Natural killer cell (primary cell): ENCODE measurements around the gene SH3TC1. TPM values are rescaled to one million over a fixed set of nuclear protein-coding genes. Genes with fewer than 3 reads are reported as not detected.

Experiments
- ATAC-seq, 3 donors: fragments of 150-1000 bp in 2 of 3; fragments of 200-7000 bp in 1 of 3; cut with Tn5 transposase; 1 replicate in 1 of 3; 2 replicates in 2 of 3; pipeline ENCODE4 v1.10.0; 2021; ENCODE audit warnings: mild to moderate bottlenecking in 2 of 3, moderate library complexity in 2 of 3
- DNase-seq, 2 donors: peaks; one replicate each; pipeline versions ENCODE4 v3.0.0 to v3.0.0-alpha.2; 2013 to 2021; ENCODE audit warnings: mixed read lengths in 1 of 2
- H3K27ac ChIP-seq: one replicate; pipeline ENCODE4 v1.5.1; 2013; ENCODE audit warnings: mild to moderate bottlenecking, low read length
- H3K27me3 ChIP-seq: one replicate; pipeline ENCODE4 v1.6.1; 2013; ENCODE audit warnings: low read length; ENCODE audit not compliant: control insufficient read depth, insufficient read depth
- H3K36me3 ChIP-seq: one replicate; pipeline ENCODE4 v1.6.1; 2013; ENCODE audit warnings: low read length; ENCODE audit not compliant: control insufficient read depth, insufficient read depth
- H3K4me1 ChIP-seq: one replicate; pipeline ENCODE4 v1.6.1; 2013; ENCODE audit warnings: low read length; ENCODE audit not compliant: control insufficient read depth, insufficient read depth
- H3K4me3 ChIP-seq: one replicate; pipeline ENCODE4 v1.5.1; 2013; ENCODE audit warnings: low read length
- H3K9me3 ChIP-seq: one replicate; pipeline ENCODE4 v1.6.1; 2013; ENCODE audit warnings: low read length; ENCODE audit not compliant: control insufficient read depth, insufficient read depth
- H3K27ac Mint-ChIP-seq, 2 donors: one replicate each; pipeline ENCODE4 v1.8.0; 2022; ENCODE audit warnings: mild to moderate bottlenecking in 2 of 2, mixed read lengths in 2 of 2, moderate library complexity in 1 of 2
- H3K27me3 Mint-ChIP-seq, 2 donors: one replicate each; pipeline ENCODE4 v1.8.0; 2022; ENCODE audit warnings: low read depth in 2 of 2, mixed read lengths in 2 of 2
- H3K36me3 Mint-ChIP-seq: one replicate; pipeline ENCODE4 v1.8.0; 2022; ENCODE audit warnings: mixed read lengths
- H3K4me1 Mint-ChIP-seq, 2 donors: one replicate each; pipeline ENCODE4 v1.8.0; 2022; ENCODE audit warnings: mixed read lengths in 2 of 2
- H3K4me3 Mint-ChIP-seq: one replicate; pipeline ENCODE4 v1.8.0; 2022; ENCODE audit warnings: mild to moderate bottlenecking, moderate library complexity, mixed read lengths
- H3K9me3 Mint-ChIP-seq, 2 donors: one replicate each; pipeline ENCODE4 v1.8.0; 2022; ENCODE audit warnings: mixed read lengths in 2 of 2
- CTCF ChIP-seq: fragments of 200-600 bp; IDR thresholded peaks from one replicate; pipeline ENCODE4 v1.8.0; 2022; ENCODE audit warnings: antibody characterized with exemption
- WGBS: methylation state at CpG from one replicate; pipeline ENCODE4 v1.1.7; 2013; ENCODE audit warnings: missing lambda C conversion rate; ENCODE audit not compliant: insufficient coverage; 5-methylcytosine and 5-hydroxymethylcytosine counted together
- intact Hi-C: fragments of 100-400 bp; cut with micrococcal nuclease; formaldehyde crosslinking; loops from one replicate; pipeline ENCODE4 v1.14.2; 2022
- total RNA-seq, 4 donors: library from RNA; stranded (reverse); fragments of 120-200 nt in 1 of 4; gene quantifications; one replicate each; pipeline versions ENCODE4 v1.2.3 to v1.2.4, GENCODE V29; 2013 to 2022

Gene SH3TC1
- total RNA-seq, 3 donors from 2014 or later (not counting 1 experiment from before 2014, with no cell fraction given): 50.1 to 61.7 (median 54.9) TPM

- no peak overlapping the region for H3K27ac ChIP-seq
- DNase-seq: no peak
Measured at GRCh38 chr4:8180310-8181093, 18.6 kb upstream of the SH3TC1 start.

GRCh38 chr4:8181119-8181518, 18.0 kb upstream of the SH3TC1 start:
- H3K4me1 Mint-ChIP-seq: peaks cover 0 to 5% of the 10 kb centered on the region in 2 donors
- no peak for ATAC-seq

More at GRCh38 chr4:8180310-8181093, 18.6 kb upstream of the SH3TC1 start:
- no peak for TF ChIP-seq CTCF
- Mint-ChIP-seq H3K9me3 (no peaks in the 10 kb centered on the region), H3K27me3 (no peaks in the 10 kb centered on the region), H3K4me1 (peaks cover 0 to 5% of the 10 kb centered on the region in 2 donors), H3K27ac (no peak overlapping the region), H3K4me3 (no peak overlapping the region), H3K36me3 (no peaks in the 10 kb centered on the region)
- no peaks in the 10 kb centered on the region for H3K9me3 ChIP-seq
- intact Hi-C loops: loop anchor here (1.0 kb wide), 1 partner anchor 13 kb away; no protein-coding TSS in a partner anchor
- no peak overlapping the region for H3K4me3 ChIP-seq
- WGBS: 86% methylated on average over 8 of the region's 8 CpGs
- ATAC-seq: no peak
- no peaks in the 10 kb centered on the region for H3K4me1 ChIP-seq
- H3K27me3 ChIP-seq: no peaks in the 10 kb centered on the region
- no peaks in the 10 kb centered on the region for H3K36me3 ChIP-seq

GRCh38 chr4:8181844-8182243, 17.2 kb upstream of the SH3TC1 start:
- no peak for ATAC-seq
- no peaks in the 10 kb centered on the region for H3K27me3 ChIP-seq
- no peak overlapping the region for H3K27ac Mint-ChIP-seq
- no peaks in the 10 kb centered on the region for H3K36me3 ChIP-seq
- 96% methylated on average over 7 of the region's 7 CpGs for WGBS
- no peak for TF ChIP-seq CTCF
- H3K4me1 ChIP-seq: no peaks in the 10 kb centered on the region
- no peak overlapping the region for H3K27ac ChIP-seq
- no peaks in the 10 kb centered on the region for H3K36me3 Mint-ChIP-seq
- peaks cover 0 to 3% of the 10 kb centered on the region in 2 donors for H3K4me1 Mint-ChIP-seq
- H3K9me3 Mint-ChIP-seq: no peaks in the 10 kb centered on the region
- H3K4me3 Mint-ChIP-seq: no peak overlapping the region
- peaks cover 0 to 3% of the 10 kb centered on the region in 2 donors for H3K27me3 Mint-ChIP-seq
- H3K9me3 ChIP-seq: no peaks in the 10 kb centered on the region
- DNase-seq: no peak
- intact Hi-C loops: loop anchor here (1.0 kb wide), 1 partner anchor 11 kb away; no protein-coding TSS in a partner anchor
- no peak overlapping the region for H3K4me3 ChIP-seq

More at GRCh38 chr4:8181119-8181518, 18.0 kb upstream of the SH3TC1 start:
- no peak for DNase-seq
- no peaks in the 10 kb centered on the region for H3K4me1 ChIP-seq
- H3K36me3 ChIP-seq: no peaks in the 10 kb centered on the region
- no peak overlapping the region for H3K27ac ChIP-seq
- Mint-ChIP-seq H3K27me3 (peaks cover 0 to 1% of the 10 kb centered on the region in 2 donors), H3K36me3 (no peaks in the 10 kb centered on the region), H3K27ac (no peak overlapping the region), H3K9me3 (no peaks in the 10 kb centered on the region), H3K4me3 (no peak overlapping the region)
- TF ChIP-seq CTCF: no peak
- H3K4me3 ChIP-seq: no peak overlapping the region
- WGBS: 99% methylated on average over 6 of the region's 6 CpGs
- no peaks in the 10 kb centered on the region for H3K9me3 ChIP-seq
- no peaks in the 10 kb centered on the region for H3K27me3 ChIP-seq
- intact Hi-C loops: loop anchor here (1.0 kb wide), 1 partner anchor 12 kb away; no protein-coding TSS in a partner anchor
